GM12865 (cell line): Measurements from ENCODE around the gene MED26.

ENCODE experiments used
- DNase-seq: peaks from one replicate; pipeline ENCODE4 v3.0.0; 2010; ENCODE audit warnings: low read depth
- H3K4me3 ChIP-seq: 2 replicates; pipeline ENCODE4 v1.5.1; 2011; ENCODE audit warnings: mild to moderate bottlenecking, low read depth, low read length, control low read depth
- CTCF ChIP-seq: IDR thresholded peaks from 2 replicates; pipeline ENCODE4 v1.5.1; 2011; ENCODE audit warnings: low read length, control low read depth, low read depth, inconsistent platforms; ENCODE audit not compliant: insufficient read depth; ENCODE audit errors: missing control alignments

The MED26 gene

GRCh38 chr19:16627928-16628182 lies 149 bp downstream of the MED26 start:
- no peak for DNase-seq
- H3K4me3 ChIP-seq = peak overlapping the region; percentile 83
- TF ChIP-seq CTCF = no peak

- no peak for DNase-seq
- no peak for TF ChIP-seq CTCF
- H3K4me3 ChIP-seq = peak overlapping the region; percentile 83
These were observed 644 bp downstream of the MED26 start for GRCh38 chr19:16627193-16627927.

GRCh38 chr19:16626796-16627192 lies 1.2 kb downstream of the MED26 start:
- H3K4me3 ChIP-seq = peak overlapping the region; percentile 83
- no peak for TF ChIP-seq CTCF
- DNase-seq = no peak

- no peak overlapping the region for H3K4me3 ChIP-seq
- DNase-seq = no peak
- TF ChIP-seq CTCF = no peak
These were observed 2.6 kb downstream of the MED26 start for GRCh38 chr19:16625163-16625958.

- no peak overlapping the region for H3K4me3 ChIP-seq
- TF ChIP-seq CTCF = no peak
- no peak for DNase-seq
These were observed 3.8 kb downstream of the MED26 start for GRCh38 chr19:16624236-16624635.

- DNase-seq = peak; percentile 87
- H3K4me3 ChIP-seq = no peak overlapping the region; the same call in 1 of the 2 replicates
- TF ChIP-seq CTCF = peak; percentile 36
These were observed 4.4 kb downstream of the MED26 start for GRCh38 chr19:16623576-16623975.
